ENCODE data around the gene ACTR1B.

DNA sequence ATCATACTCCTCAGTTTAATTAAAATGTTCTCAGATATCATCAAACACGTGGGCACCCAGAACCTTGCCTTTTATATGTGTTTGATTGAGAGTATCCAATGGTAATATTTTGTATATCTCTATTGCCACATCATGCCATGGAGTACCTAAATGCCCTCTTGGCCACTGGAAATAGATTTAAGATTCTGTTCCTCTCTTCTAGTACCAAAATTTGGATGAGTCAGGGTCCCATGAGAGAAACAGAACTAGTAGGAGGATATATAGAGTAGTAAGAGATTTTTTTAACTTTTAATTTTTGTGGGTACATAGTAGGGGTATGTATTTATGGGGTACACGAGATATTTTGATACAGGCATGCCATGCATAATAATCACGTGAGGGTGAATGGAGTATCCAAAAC lies 39.9 kb upstream of the ACTR1B start:
- TF ChIP-seq POLR2A (IDR thresholded peaks at IDR 0.05) = no peak
- TF ChIP-seq, protein P1, sequence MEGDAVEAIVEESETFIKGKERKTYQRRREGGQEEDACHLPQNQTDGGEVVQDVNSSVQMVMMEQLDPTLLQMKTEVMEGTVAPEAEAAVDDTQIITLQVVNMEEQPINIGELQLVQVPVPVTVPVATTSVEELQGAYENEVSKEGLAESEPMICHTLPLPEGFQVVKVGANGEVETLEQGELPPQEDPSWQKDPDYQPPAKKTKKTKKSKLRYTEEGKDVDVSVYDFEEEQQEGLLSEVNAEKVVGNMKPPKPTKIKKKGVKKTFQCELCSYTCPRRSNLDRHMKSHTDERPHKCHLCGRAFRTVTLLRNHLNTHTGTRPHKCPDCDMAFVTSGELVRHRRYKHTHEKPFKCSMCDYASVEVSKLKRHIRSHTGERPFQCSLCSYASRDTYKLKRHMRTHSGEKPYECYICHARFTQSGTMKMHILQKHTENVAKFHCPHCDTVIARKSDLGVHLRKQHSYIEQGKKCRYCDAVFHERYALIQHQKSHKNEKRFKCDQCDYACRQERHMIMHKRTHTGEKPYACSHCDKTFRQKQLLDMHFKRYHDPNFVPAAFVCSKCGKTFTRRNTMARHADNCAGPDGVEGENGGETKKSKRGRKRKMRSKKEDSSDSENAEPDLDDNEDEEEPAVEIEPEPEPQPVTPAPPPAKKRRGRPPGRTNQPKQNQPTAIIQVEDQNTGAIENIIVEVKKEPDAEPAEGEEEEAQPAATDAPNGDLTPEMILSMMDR (IDR thresholded peaks at IDR 0.05) = no peak
- no peak for TF ChIP-seq POLR2AphosphoS5 (IDR thresholded peaks at IDR 0.05)
